Kidney epithelial cell (primary cell): Measurements from ENCODE around the gene KHDC4. TPM values are rescaled to one million over a fixed set of nuclear protein-coding genes. Genes with fewer than 3 reads are reported as not detected.
A peak's percentile ranks its signal among the peaks of the same experiment; 100 is the strongest.

Experiments
- DNase-seq: peaks from one replicate; pipeline ENCODE4 v3.0.0-alpha.2; 2010; ENCODE audit warnings: low read depth
- H3K27me3 ChIP-seq: 2 replicates; pipeline ENCODE4 v1.6.0; 2011; ENCODE audit warnings: low read length; ENCODE audit not compliant: control insufficient read depth, insufficient read depth
- H3K36me3 ChIP-seq: 2 replicates; pipeline ENCODE4 v1.5.1; 2011; ENCODE audit warnings: low read length; ENCODE audit not compliant: control insufficient read depth, insufficient read depth
- H3K4me3 ChIP-seq: 2 replicates; pipeline ENCODE4 v1.5.1; 2011; ENCODE audit warnings: low read depth, mild to moderate bottlenecking, control low read depth, low read length
- CTCF ChIP-seq: IDR thresholded peaks from 2 replicates; pipeline ENCODE4 v1.5.1; 2011; ENCODE audit warnings: mild to moderate bottlenecking, moderate library complexity, low read length, control low read depth, inconsistent platforms; ENCODE audit not compliant: insufficient read depth, poor library complexity, severe bottlenecking
- total RNA-seq: library from RNA; depleted of rRNA; stranded (reverse); fragments of >200 nt; gene quantifications from 2 replicates; pipeline ENCODE4 v1.2.3, GENCODE V29; 2015

The KHDC4 gene
- total RNA-seq, 1 donor from 2014 or later, result 31.5 TPM

- no peaks in the 10 kb centered on the region for H3K36me3 ChIP-seq
- DNase-seq, result no peak
- TF ChIP-seq CTCF, result no peak
- no peak overlapping the region for H3K4me3 ChIP-seq
- H3K27me3 ChIP-seq, result no peaks in the 10 kb centered on the region
Measured at GRCh38 chr1:155940482-155940992, 6.3 kb upstream of the KHDC4 start.

GRCh38 chr1:155938220-155938627 is 4.0 kb upstream of the KHDC4 start:
- Histone ChIP-seq H3K4me3 (no peak overlapping the region), H3K36me3 (no peaks in the 10 kb centered on the region), H3K27me3 (no peaks in the 10 kb centered on the region)
- peak; percentile 78 for TF ChIP-seq CTCF
- peak; percentile 25 for DNase-seq

- no peak for TF ChIP-seq CTCF
- peak overlapping the region; percentile 37 for H3K4me3 ChIP-seq
- DNase-seq, result no peak
- no peaks in the 10 kb centered on the region for H3K27me3 ChIP-seq
- peaks cover 1% of the 10 kb centered on the region for H3K36me3 ChIP-seq
Measured at GRCh38 chr1:155934936-155935590, 850 bp upstream of the KHDC4 start.

- no peak for TF ChIP-seq CTCF
- DNase-seq, result no peak
- Histone ChIP-seq H3K27me3 (no peaks in the 10 kb centered on the region), H3K4me3 (peak overlapping the region; percentile 73), H3K36me3 (peaks cover 1% of the 10 kb centered on the region)
Measured at GRCh38 chr1:155933591-155934096, 569 bp downstream of the KHDC4 start.

- H3K4me3 ChIP-seq, result no peak overlapping the region
- no peak for TF ChIP-seq CTCF
- no peak for DNase-seq
- H3K27me3 ChIP-seq, result no peaks in the 10 kb centered on the region
- H3K36me3 ChIP-seq, result peaks cover 1% of the 10 kb centered on the region
Measured at GRCh38 chr1:155932487-155932886, 1.7 kb downstream of the KHDC4 start.

GRCh38 chr1:155932081-155932480 is 2.1 kb downstream of the KHDC4 start:
- no peak for DNase-seq

More at GRCh38 chr1:155932081-155932480, 2.1 kb downstream of the KHDC4 start:
- H3K36me3 ChIP-seq, result peaks cover 1% of the 10 kb centered on the region
- H3K4me3 ChIP-seq, result no peak overlapping the region
- no peak for TF ChIP-seq CTCF
- no peaks in the 10 kb centered on the region for H3K27me3 ChIP-seq
